HG02938 (cell line): ENCODE results near the gene IL1RAPL1.

ENCODE experiments used
- ATAC-seq: cut with Tn5 transposase; IDR thresholded peaks from one replicate; pipeline ENCODE4 v1.9.1; 2021; ENCODE audit warnings: mild to moderate bottlenecking, moderate library complexity; ENCODE audit not compliant: unreplicated experiment

The IL1RAPL1 gene

GRCh38 chrX:29590921-29591320 is 1003.7 kb downstream of the IL1RAPL1 start:
- ATAC-seq, result no peak

- no peak for ATAC-seq
Measured at GRCh38 chrX:29604381-29604780, 1017.1 kb downstream of the IL1RAPL1 start.

- no peak for ATAC-seq
Measured at GRCh38 chrX:29617276-29617675, 1030.0 kb downstream of the IL1RAPL1 start.

GRCh38 chrX:29617725-29618124 is 1030.5 kb downstream of the IL1RAPL1 start:
- no peak for ATAC-seq

- no peak for ATAC-seq
Measured at GRCh38 chrX:29627833-29628232, 1040.6 kb downstream of the IL1RAPL1 start.

- ATAC-seq, result no peak
Measured at GRCh38 chrX:29634516-29634915, 1047.3 kb downstream of the IL1RAPL1 start.

GRCh38 chrX:29636331-29636730 is 1049.1 kb downstream of the IL1RAPL1 start:
- ATAC-seq, result no peak

- no peak for ATAC-seq
Measured at GRCh38 chrX:29640106-29640505, 1052.9 kb downstream of the IL1RAPL1 start.

GRCh38 chrX:29641461-29641860 is 1054.2 kb downstream of the IL1RAPL1 start:
- ATAC-seq, result no peak

GRCh38 chrX:29643181-29643580 is 1055.9 kb downstream of the IL1RAPL1 start:
- ATAC-seq, result no peak

GRCh38 chrX:29648161-29648560 is 1060.9 kb downstream of the IL1RAPL1 start:
- ATAC-seq, result no peak

- ATAC-seq, result no peak
Measured at GRCh38 chrX:29652484-29652883, 1065.2 kb downstream of the IL1RAPL1 start.

GRCh38 chrX:29653721-29654120 is 1066.5 kb downstream of the IL1RAPL1 start:
- ATAC-seq, result no peak

GRCh38 chrX:29659911-29660310 is 1072.7 kb downstream of the IL1RAPL1 start:
- ATAC-seq, result no peak

- ATAC-seq, result no peak
Measured at GRCh38 chrX:29661290-29661689, 1074.0 kb downstream of the IL1RAPL1 start.

GRCh38 chrX:29662101-29662500 is 1074.9 kb downstream of the IL1RAPL1 start:
- no peak for ATAC-seq

- ATAC-seq, result peak; percentile 78
Measured at GRCh38 chrX:29662759-29663503, 1075.7 kb downstream of the IL1RAPL1 start.

- no peak for ATAC-seq
Measured at GRCh38 chrX:29665532-29665931, 1078.3 kb downstream of the IL1RAPL1 start.

- no peak for ATAC-seq
Measured at GRCh38 chrX:29666366-29666765, 1079.1 kb downstream of the IL1RAPL1 start.

GRCh38 chrX:29671421-29671820 is 1084.2 kb downstream of the IL1RAPL1 start:
- no peak for ATAC-seq

GRCh38 chrX:29687687-29688086 is 1100.4 kb downstream of the IL1RAPL1 start:
- ATAC-seq, result no peak

GRCh38 chrX:29690061-29690460 is 1102.8 kb downstream of the IL1RAPL1 start:
- no peak for ATAC-seq

- ATAC-seq, result no peak
Measured at GRCh38 chrX:29691044-29691443, 1103.8 kb downstream of the IL1RAPL1 start.
